NT2/D1 (cell line): ENCODE measurements around the gene CCDC80.

Experiments used
- YY1 ChIP-seq: IDR thresholded peaks from 2 replicates; pipeline ENCODE4 v1.6.1; 2011; ENCODE audit not compliant: insufficient read length, insufficient read depth
- ZNF274 ChIP-seq: IDR thresholded peaks from 2 replicates; pipeline ENCODE4 v1.6.1; 2011; ENCODE audit warnings: mild to moderate bottlenecking, low read depth, low read length

- no peak for TF ChIP-seq YY1
- TF ChIP-seq ZNF274 = no peak
Observed at GRCh38 chr3:112685956-112686799, 45.2 kb upstream of the CCDC80 start.
